Measurements from ENCODE around the gene HDAC11. TPM values are rescaled to one million over a fixed set of nuclear protein-coding genes. Genes with fewer than 3 reads are reported as not detected.
A peak's percentile ranks its signal among the peaks of the same experiment; 100 is the strongest.

HDAC11 gene
- polyA plus RNA-seq, 3 donors, result 2.9 to 3.9 (median 3.5) TPM

DNA sequence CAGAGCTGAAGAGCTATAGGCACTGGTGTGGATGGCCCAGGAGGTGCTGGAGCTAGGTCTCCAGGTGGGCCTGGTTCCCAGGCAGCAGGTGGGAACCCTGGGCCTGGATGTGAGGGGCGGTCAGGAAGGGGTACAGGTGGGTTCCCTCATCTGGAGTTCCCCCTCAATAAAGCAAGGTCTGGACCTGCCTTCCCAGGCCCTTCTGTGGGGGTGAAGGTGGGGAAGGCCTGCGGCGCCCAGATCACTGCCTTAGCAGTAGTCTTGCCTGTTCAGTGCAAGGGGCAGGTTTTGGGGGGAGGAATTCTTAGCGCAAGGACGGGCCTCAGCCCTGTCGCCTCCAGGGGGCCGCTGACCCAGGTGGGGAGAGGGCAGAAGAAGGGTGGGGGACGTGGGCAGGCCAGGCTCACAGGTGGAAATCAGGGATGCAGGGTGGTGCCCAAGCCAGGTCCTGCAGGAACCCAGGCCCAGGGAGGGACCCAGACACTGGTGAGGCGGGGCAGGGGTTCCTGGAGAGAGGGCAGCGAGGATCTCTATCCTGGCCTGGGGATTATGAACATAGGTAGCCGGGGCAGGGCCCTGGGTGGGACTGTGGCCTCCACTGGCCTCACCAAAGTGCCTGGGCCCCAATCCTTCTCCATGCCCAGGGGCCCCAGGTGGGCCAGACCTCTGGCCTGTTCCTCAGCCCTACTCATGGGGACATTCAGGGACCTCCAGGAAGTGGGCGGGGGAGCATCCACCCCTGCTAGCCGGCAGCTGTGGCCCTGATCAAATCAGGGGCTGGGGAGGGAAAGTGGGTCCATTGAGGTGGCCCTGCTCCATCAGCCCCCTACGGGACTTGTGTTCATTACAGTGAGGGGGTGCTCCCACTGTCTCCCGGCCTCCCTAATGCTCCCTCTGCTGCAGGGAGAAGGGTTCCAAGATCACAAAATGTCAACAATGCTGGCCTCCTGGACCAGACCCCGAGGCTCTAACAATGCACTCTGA is 25.3 kb downstream of the HDAC11 start:
- no peak overlapping the region for H3K4me2 ChIP-seq (replicated peaks; ENCODE audit: extremely low read depth, low read length, poor library complexity, severe bottlenecking)
- no peak overlapping the region for H3K9ac ChIP-seq (ENCODE audit: insufficient read depth, low read length, poor library complexity, severe bottlenecking)
- no peaks in the 10 kb centered on the region for H3K4me1 Mint-ChIP-seq
- no peaks in the 10 kb centered on the region for H3K36me3 ChIP-seq (replicated peaks in 1 of 2; ENCODE audit: control insufficient read depth in 1 of 2, insufficient read depth in 2 of 2, low read length in 2 of 2)
- no peaks in the 10 kb centered on the region for H3K9me3 ChIP-seq (replicated peaks in 1 of 2; ENCODE audit: control insufficient read depth in 1 of 2, insufficient read depth in 1 of 2, low read length in 2 of 2)
- peaks cover 1 to 7% (median 5%) of the 10 kb centered on the region in 3 donors for H3K27me3 Mint-ChIP-seq (ENCODE audit: low read depth in 3 of 3)
- H3K27me3 ChIP-seq (ENCODE audit: control insufficient read depth in 2 of 2, insufficient read depth in 2 of 2, low read length in 2 of 2), result no peaks in the 10 kb centered on the region
- no peaks in the 10 kb centered on the region for H3K9me3 Mint-ChIP-seq
- no peak overlapping the region for H2AFZ ChIP-seq (ENCODE audit: insufficient read depth, low read depth, low read length, poor library complexity, severe bottlenecking)
- WGBS (ENCODE audit: insufficient coverage), result 91% methylated on average over 12 of the region's 16 CpGs
- intact Hi-C loops (cut with micrococcal nuclease), result no loop called here
- H3K79me2 ChIP-seq (ENCODE audit: insufficient read depth, low read length), result no peaks in the 10 kb centered on the region
- TF ChIP-seq, protein P1, sequence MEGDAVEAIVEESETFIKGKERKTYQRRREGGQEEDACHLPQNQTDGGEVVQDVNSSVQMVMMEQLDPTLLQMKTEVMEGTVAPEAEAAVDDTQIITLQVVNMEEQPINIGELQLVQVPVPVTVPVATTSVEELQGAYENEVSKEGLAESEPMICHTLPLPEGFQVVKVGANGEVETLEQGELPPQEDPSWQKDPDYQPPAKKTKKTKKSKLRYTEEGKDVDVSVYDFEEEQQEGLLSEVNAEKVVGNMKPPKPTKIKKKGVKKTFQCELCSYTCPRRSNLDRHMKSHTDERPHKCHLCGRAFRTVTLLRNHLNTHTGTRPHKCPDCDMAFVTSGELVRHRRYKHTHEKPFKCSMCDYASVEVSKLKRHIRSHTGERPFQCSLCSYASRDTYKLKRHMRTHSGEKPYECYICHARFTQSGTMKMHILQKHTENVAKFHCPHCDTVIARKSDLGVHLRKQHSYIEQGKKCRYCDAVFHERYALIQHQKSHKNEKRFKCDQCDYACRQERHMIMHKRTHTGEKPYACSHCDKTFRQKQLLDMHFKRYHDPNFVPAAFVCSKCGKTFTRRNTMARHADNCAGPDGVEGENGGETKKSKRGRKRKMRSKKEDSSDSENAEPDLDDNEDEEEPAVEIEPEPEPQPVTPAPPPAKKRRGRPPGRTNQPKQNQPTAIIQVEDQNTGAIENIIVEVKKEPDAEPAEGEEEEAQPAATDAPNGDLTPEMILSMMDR (IDR thresholded peaks at IDR 0.05), result no peak
- no peak overlapping the region for H3K4me3 Mint-ChIP-seq
- H3K27ac Mint-ChIP-seq, result no peak overlapping the region
- no peaks in the 10 kb centered on the region for H4K20me1 ChIP-seq (ENCODE audit: insufficient read depth, low read length)
- DNase-seq, result no peak
- H3K4me1 ChIP-seq (ENCODE audit: control insufficient read depth in 1 of 2, insufficient read depth in 2 of 2, low read length in 2 of 2), result no peaks in the 10 kb centered on the region
- no peak overlapping the region for H3K4me3 ChIP-seq (replicated peaks in 1 of 3; ENCODE audit: low read depth in 2 of 3, low read length in 3 of 3)
- peaks cover 0 to 2% of the 10 kb centered on the region in 2 donors for H3K36me3 Mint-ChIP-seq
- H3K27ac ChIP-seq (ENCODE audit: low read depth in 1 of 2, low read length in 2 of 2), result no peak overlapping the region

DNA sequence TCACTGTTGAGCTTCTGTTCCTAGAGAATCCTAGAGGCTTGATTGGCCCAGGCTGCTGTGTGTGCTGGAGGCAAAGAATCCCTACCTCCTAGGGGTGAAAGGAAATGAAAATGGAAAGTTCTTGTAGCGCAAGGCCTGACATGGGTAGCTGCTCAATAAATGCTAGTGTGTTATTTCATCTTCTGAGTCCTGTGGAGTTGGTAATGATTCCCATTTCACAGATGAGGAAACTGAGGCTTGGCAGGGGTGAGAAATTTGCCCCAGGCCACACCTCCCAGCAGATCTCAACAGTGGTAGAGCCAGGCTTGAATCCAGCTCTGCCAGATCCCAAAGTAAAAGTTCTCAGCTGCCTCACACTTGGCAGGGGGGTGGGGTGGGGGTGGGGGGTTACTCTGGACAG is 26.1 kb downstream of the HDAC11 start:
- no peak for DNase-seq
- no peaks in the 10 kb centered on the region for H4K20me1 ChIP-seq (ENCODE audit: insufficient read depth, low read length)
- H3K79me2 ChIP-seq (ENCODE audit: insufficient read depth, low read length), result no peaks in the 10 kb centered on the region
- no peaks in the 10 kb centered on the region for H3K27me3 ChIP-seq (ENCODE audit: control insufficient read depth in 2 of 2, insufficient read depth in 2 of 2, low read length in 2 of 2)
- Mint-ChIP-seq H3K4me3 (no peak overlapping the region), H3K36me3 (peaks cover 0 to 2% of the 10 kb centered on the region in 2 donors), H3K27me3 (ENCODE audit: low read depth in 3 of 3) (peaks cover 1 to 7% (median 5%) of the 10 kb centered on the region in 3 donors), H3K9me3 (no peaks in the 10 kb centered on the region), H3K4me1 (no peaks in the 10 kb centered on the region), H3K27ac (peak overlapping the region in 1 of 7 donors; percentile 35)
- WGBS (ENCODE audit: insufficient coverage), result 100% methylated on average over 1 of the region's 1 CpG
- H2AFZ ChIP-seq (ENCODE audit: insufficient read depth, low read depth, low read length, poor library complexity, severe bottlenecking), result no peak overlapping the region
- no peak overlapping the region for H3K4me3 ChIP-seq (replicated peaks in 1 of 3; ENCODE audit: low read depth in 2 of 3, low read length in 3 of 3)
- TF ChIP-seq, protein P1 (IDR thresholded peaks at IDR 0.05), result no peak
- no peaks in the 10 kb centered on the region for H3K9me3 ChIP-seq (replicated peaks in 1 of 2; ENCODE audit: control insufficient read depth in 1 of 2, insufficient read depth in 1 of 2, low read length in 2 of 2)
- intact Hi-C loops (cut with micrococcal nuclease), result no loop called here
- no peak overlapping the region for H3K4me2 ChIP-seq (replicated peaks; ENCODE audit: extremely low read depth, low read length, poor library complexity, severe bottlenecking)
- no peaks in the 10 kb centered on the region for H3K4me1 ChIP-seq (ENCODE audit: control insufficient read depth in 1 of 2, insufficient read depth in 2 of 2, low read length in 2 of 2)
- H3K36me3 ChIP-seq (replicated peaks in 1 of 2; ENCODE audit: control insufficient read depth in 1 of 2, insufficient read depth in 2 of 2, low read length in 2 of 2), result no peaks in the 10 kb centered on the region
- no peak overlapping the region for H3K9ac ChIP-seq (ENCODE audit: insufficient read depth, low read length, poor library complexity, severe bottlenecking)
- no peak overlapping the region for H3K27ac ChIP-seq (ENCODE audit: low read depth in 1 of 2, low read length in 2 of 2)

Data from CD14-positive monocyte (primary cell).